HS-27A (cell line): ENCODE data around the gene CNTNAP2.
"Not testable (repeated sequence)": the region's sequence is repeated elsewhere in the genome, so short reads cannot be mapped to it uniquely, and the experiment has no call there.

Source experiments
- DNase-seq: peaks from one replicate; pipeline ENCODE4 v3.0.0-alpha.2; 2012; ENCODE audit warnings: low read depth, missing footprints

CNTNAP2 gene

DNA sequence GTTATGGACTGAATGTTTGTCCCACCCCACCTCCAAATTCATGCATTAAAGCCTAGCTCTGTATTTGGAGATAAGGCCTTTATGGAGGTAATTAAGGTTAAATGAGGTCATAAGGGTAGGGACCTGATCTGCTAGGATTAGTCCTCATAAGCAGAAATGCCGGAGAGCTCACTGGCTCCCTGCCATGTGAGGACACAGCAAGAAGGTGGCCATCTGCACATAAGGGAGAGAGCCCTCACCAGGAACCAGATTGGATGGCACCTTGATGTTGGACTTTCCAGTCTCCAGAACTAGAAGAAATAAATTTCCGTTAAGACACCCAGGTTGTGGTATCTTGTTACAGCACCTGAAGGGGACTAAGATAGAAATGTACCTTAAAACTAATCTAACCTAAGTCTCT, 1657.9 kb downstream of the CNTNAP2 start:
- no peak for DNase-seq

DNA sequence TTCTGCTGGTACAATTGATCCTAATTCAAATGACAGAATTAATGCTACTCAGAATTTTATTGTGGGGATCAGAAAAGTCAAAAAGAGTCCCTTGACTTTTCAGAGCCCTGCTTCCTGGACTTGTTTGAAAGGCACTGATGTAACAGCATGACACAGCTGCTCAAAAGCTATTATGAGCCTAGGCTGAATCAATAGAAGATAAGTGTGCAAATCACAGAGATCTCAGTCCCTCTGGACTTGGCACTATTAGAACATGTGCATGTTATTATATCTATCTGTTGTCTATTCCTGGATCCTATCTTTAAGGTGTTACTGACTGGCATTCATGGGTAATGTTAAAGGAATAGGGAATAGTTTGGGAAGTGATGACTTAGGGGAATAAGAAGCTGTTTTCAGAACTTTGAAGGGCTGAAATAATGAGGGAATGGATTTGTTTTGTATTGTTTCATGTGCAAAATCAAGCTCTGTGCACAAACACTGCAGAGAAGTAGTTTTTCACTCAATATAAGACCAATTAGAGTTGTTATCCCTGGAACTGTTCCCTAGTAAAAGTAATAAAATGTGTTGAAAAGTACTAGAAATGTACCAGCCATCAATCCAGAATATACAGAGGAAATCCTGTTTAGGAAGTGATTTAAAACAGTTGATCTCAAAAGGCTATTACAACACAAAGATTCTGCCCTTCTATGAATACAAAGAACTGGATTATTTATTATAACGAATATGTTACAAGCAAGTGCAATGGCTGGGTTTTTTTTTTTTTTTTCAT, 1659.1 kb downstream of the CNTNAP2 start:
- no peak for DNase-seq

DNA sequence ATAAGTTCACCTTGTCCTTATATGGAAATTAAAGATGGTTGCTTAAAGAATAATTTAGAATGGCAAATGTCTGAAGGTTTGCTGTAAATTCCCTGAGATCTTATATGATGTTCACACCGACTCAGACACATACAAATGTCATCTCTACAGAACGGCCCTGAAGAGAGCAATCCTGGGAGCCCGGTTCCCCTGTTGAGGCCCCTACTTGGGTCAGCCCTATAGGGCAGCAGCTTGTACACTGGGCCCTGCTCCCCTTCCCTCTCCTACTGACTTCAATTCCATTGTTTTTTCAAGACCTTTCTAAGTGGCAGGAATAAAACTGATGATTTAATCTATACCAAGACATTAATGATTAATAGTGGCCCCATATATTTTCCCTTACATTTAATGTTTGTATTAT, 1660.7 kb downstream of the CNTNAP2 start:
- DNase-seq, result no peak

DNA sequence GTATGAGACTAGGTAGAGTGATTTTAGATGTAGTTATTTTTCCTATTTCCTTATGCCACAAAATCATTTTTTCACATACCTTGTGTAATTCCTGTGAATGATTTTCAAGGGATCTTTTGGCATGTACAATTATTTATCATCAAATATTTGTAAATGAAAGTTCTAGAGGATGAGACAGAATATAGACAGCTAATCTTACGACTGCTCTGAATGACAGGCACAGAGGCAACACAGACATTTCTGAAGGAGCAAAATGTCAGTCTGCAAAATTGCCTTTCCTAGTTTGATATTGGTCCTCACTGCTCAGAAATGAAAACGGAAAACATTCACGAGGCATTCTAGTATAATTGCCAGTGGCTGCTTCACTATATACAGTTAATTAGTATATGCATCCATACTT, 1663.3 kb downstream of the CNTNAP2 start:
- no peak for DNase-seq

DNA sequence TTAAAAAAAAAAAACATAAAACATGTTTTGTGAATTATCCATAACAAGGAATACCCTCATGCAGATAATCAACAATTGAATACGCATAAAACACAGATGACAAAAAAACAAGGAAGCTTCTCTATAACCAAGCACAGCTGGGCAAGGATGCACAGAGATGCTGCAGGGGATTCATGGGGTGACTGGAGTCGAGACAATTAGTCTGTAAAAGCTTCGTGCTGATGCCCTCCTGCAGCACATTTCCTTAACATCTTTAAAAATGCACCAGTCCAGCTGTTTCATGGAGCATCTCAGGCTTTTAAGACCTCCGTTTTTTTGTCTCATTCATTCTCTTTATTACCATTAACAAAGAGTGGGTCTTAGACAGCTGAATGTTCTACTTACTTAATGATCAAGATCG, 1680.0 kb downstream of the CNTNAP2 start:
- no peak for DNase-seq

DNA sequence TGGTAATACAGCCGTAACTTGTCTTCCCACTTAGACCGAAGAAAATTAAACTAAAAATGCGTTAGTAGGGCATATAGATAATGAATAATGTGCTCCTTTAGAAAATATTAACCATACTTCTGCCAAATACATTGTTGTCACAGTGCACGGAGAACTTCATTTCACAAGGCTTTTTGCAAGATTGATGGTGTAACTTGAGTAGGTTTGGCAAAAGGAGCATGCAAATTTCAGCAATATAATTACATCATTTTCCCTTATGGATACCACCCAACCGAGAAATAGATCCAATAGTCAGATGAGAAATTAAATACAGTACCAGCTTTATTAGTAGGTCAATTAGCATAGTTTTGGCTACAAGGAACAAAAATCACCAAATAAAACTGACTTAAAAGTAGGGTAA, 1681.4 kb downstream of the CNTNAP2 start:
- DNase-seq, result no peak

DNA sequence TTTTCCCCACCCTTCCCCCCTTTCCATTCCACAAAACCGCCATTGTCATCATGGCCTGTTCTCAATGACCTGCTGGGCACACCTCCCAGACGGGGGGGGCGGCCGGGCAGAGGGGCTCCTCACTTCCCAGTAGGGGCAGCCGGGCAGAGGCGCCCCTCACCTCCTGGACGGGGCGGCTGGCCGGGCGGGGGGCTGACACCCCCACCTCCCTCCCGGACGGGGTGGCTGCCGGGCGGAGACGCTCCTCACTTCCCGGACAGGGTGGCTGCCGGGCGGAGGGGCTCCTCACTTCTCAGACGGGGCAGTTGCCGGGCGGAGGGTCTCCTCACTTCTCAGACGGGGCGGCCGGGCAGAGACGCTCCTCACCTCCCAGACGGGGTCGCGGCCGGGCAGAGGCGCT, 1685.2 kb downstream of the CNTNAP2 start:
- DNase-seq, result not testable (repeated sequence)

DNA sequence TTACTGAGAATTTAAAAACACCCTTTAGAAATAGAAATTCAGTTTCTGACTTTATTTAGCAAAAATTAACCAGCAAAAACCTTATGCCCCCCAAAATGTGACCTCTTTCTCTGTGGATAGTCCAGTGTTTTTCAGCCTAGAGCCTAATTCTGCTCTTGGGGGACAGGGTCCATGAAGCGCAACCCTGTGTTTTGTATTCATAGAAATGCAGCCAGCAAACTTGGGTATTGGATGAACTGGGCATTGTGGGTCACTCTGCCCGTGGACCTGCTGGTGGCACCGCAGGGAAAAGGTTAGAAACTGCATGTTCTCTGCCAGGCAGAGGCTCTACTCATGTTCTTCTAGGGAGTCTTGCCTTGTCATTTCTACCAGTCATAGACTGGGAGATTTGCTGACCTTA, 1686.5 kb downstream of the CNTNAP2 start:
- DNase-seq, result no peak

DNA sequence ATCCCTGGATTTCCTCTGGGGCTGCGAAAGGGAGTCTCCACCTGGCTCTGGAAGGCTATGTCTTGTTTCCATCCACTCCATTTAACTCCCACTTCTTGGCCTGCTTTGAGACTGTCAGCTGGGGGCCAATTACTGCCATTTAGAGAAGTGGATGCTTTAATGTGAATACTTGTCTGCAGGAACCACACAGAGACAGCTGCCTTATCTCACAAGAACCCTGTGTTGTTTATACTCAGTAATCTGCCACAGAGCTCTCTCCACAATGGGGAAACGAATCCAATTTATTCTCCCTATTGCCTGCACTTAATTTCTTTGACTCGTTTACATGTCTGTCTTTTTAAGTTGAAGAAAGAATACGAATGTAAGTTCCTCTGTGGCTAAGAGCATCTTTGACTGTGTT, 1687.0 kb downstream of the CNTNAP2 start:
- DNase-seq, result no peak

DNA sequence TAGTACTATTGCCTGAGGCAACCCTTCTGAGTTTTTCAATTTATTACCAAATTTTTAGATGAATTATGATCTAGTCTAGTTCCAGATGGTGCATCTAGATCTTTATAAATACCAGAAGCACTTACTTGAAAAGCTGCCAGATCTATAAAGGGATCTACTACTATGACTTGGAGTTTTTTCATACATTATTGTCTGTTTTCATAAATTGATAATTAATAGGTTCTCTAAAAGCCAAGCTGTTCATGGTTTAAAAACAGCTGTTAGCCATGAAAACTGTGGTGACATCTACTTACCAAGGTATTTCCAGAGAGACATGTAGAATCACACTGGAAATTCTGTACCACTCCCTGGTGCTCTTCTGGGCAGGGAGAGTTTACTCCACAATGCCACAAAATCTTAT, 1687.4 kb downstream of the CNTNAP2 start:
- no peak for DNase-seq

DNA sequence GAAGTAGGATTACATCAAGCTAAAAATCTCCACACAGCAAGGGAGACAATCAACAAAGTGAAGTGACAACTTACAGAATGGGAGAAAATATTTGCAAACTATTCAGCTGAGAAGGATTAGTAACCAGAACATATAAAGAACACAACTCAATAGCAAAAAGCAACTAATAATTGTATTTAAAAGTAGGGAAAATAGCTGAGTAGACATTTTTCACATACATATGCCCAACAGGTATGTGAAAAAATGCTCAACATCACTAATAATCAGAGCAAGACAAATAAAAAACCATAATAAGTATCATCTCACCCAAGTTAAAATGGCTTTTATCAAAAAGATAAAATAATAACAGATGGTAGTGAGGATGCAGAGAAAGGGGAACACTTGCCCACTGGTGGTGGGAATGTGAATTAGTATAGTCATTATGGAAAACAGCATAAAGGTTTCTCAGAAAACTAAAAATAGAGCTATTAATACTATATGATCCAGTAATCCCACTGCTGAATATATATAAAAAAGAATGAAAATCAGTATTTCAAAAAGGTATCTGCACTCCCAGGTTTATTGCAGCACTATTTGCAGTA, 1689.5 kb downstream of the CNTNAP2 start:
- DNase-seq, result no peak

DNA sequence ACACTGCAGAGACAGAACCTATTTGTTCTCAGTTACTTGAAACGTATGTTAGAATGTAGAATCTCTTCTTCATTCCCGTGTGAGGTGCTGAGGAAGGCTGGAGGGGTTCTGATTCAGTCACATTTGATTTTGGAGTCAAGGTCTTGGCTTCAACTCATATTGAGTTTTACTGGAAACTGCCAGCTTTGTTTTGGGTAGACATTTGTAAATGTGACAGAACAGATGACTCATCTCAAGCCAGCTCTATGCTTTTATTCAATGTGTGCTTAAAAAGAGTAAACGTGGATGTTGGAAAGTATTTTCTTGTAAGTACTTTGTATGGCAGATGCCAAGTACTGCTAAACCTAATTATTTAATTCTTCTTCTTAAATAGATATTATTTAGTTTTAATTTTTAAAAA, 1693.2 kb downstream of the CNTNAP2 start:
- DNase-seq, result no peak

DNA sequence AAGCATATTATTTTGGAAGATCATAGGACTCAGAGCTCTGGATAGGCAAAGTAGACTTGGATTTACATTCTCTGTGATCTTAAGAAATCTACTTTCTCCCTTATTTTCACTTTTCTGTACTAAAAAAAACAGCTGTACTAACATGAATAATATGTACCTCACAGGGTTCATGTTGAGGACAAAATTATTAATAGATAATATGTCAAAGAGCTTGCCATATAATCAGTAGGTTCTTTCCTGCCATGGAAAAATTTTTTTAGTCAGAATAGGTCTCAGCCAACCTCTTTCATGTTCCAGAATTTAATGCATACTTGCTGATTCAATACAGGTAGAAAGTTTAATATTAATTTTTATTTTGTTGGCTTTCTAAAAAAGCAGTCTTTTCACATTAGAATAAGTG, 1693.7 kb downstream of the CNTNAP2 start:
- no peak for DNase-seq

DNA sequence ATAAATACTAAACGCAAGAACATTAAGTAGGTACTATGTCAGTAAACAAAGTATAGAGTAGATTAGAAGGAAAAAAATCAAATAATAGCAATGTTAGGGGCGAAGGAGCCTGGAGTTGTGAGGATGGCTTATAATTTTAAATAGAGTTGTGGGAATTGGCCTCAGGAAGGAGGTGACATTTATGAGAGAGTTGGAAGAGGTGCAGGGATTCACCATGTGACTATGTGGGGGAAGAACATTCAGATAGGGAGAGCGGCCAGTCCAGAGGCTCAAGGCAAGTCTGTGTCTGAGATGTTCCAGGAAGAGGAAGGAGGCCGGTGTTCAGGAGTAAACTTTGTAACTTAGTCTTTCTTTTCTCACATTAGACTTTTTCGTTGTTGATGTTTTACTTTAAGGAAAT, 1695.3 kb downstream of the CNTNAP2 start:
- no peak for DNase-seq

DNA sequence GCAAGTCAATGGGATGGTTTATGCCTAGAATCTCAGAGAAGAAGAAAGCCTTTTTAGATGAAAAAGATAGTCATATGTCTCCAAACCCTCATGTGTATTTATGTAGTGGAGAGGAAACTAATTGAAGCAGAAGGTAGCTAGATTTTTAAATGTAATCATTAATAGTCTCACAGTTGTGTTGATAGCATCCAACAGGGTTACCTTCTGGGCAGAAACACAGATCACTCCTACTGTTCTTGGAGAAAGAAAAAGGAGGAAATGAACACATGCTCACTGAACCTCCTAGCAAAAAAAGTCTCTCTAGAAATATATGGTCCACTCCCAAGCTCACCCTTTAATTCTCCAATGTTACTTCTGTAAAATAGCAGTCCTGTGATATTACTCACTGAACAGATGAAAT, 1696.7 kb downstream of the CNTNAP2 start:
- DNase-seq, result no peak

DNA sequence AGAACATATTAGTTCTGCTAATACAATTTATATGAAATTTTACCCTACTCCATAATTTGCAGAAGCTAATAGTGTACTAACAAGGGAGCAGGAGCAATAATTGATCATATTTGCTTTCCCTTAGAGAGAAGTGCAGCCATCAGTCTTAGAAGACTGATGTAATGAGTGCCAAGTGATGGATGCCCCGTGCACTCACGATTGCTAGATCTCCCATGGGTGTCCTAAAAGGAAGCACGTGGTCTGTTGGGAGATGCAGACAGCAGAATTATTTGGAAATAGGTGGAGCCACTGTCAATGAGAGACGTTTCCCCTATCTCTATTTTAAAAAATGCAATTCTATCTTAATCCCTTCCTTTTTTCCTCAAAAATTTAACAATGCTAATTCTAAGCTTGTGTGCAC, 1701.7 kb downstream of the CNTNAP2 start:
- no peak for DNase-seq

DNA sequence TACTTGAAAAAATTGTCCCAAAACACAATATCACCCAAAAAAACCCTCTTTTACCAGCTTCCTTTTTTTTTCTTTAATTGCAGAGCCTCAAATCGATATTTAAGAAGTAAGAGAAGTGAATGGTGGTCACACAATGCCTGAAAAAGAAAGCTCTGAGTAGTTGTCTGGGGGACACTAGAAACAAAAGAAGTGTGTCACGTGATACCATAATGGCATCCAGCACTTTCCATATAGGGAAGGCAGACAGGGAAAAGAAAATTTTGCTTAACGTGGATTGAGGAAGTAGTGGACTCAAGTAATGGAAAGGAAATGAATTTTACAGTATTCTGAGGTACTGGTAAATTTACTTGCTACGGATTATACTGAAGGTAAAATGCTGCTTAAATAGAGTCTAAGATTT, 1708.1 kb downstream of the CNTNAP2 start:
- DNase-seq, result no peak

DNA sequence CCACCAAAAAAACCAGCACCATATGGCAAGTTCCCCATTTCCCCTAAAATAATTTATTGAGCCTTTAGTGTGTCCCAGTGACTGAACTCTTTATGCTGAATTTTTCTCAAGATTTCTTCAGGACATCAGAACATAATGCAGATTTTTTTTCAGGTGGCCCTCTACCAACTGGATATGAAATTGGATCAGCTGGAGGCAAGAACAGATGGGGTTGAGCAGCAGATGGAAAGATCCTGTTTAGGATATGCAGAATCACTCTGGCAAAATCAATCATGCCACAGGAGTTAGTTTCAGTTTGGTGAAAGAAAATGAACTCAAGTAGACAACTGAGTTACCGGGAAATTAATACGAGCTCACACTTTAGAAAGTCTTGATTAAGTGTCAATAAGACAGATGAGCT, 1712.4 kb downstream of the CNTNAP2 start:
- DNase-seq, result no peak

DNA sequence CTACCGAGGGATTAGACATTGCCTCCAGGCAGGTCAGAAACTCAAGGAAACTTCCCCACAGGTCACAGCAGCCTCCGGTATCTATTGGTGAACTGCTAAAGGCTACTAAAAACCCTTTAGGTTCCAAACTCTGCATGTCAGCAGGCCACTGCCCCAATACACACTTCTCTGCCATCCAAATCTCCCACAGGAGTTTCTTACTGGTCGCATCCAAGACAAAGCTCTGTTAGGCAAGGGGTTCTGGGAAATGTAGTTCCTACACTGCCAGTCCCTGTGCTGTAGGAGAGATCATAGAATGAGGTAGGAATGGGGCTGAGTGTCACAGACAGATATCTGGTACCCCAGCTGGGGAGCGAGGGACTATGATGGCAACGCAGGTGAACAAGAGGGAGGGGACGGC, 1717.0 kb downstream of the CNTNAP2 start:
- DNase-seq, result no peak

DNA sequence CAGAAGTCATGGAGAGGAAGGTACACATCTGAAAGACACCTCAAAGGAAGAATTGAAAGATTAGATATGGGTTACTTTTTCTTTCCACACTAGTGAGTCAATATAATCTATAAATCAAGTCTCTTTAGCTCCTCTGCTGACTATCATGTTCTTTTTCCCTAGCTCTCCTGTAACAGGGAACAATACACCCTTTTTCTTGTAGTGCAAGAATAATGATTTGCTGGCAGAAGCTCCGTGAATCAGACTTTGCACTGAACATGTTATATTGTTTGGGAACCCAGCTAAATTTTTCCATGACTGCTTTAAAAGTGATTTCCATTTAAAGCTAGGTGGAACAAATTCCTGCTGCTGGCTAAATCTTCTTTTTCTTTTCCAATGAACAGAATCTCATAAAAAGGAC, 1717.4 kb downstream of the CNTNAP2 start:
- DNase-seq, result no peak

DNA sequence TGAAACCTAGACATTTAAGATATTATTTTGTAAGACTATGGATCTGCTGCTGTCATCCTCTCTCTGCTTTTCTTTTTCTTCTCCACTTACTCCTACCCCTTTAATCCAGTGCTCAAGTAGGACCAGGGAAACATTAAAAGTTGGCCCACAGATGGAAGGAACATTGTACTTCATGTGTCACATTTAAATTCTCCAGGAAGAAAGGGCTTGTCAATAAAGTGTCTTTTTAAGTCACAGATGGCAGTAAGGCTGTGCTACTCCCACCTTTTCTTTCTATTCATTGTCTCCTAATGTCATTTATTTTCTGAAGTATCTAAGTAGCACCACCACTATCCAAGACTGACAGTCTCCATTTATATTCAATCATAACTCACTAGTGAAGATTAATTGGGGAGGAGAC, 1736.2 kb downstream of the CNTNAP2 start:
- DNase-seq, result no peak

DNA sequence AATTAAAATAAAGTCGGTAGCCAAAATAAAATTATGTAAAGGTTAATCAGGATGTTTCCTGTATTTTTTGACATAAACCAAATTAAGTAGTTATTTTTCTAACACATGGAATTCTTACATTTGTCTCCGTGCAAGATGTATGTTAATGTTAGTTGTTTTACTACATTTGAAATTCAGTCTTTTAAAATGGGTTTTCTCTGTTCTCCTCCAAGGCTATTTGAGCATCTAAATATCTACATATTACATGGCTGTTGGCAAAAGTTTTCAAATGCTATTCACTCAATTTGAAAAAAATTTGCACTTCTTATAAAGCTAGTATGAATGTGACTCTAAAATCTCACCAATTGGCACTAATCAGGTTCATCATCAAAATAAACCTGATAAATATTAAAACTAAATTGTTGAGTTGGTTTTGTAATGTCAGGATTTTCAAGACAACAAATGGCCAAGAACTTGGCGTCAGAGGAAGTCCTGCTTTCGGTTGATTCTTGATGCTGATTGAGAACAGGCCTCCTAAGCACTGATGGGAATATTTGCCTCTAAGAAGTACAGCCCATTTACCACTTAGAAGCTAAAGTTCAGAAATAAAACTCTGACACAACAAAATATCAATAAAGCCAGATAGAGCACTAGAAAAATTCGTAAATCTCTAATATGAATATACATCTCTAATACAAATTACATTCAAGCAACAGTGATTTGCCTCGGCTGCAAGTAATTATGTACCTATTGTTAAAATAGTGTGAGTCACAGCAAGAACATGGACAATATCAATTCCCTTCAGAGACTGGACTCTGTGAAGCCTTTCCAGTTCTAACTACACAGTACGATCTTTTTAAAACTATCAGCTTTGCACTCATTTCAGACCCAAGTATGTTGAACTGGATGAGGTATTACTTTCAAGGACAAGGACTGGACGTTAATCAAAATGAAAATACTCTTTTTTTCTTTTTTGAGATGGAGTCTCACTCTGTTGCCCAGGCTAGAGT, 1740.8 kb downstream of the CNTNAP2 start:
- no peak for DNase-seq

DNA sequence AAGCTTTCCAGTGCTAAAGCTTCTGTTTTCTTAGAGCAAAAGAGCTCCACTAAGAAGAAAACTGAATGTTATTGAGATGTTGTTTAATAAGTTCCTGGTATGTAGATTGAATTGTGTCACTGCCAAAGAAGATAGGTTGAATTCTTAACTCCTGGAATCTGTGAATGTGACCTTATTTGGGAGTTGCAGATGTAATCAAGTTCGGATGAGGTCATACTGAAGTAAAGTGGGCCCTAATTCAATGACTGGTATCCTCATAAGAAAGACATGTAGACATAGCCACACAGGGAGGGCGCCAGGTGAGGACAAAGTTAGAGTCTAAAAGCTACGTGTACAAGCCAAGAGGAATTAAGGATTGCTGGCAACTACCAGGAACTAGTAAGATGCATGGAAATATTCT, 1741.8 kb downstream of the CNTNAP2 start:
- no peak for DNase-seq
